OCI-LY1 (cell line): ENCODE results near the gene ARMC6.

Experiments
- EZH2 ChIP-seq: fragments of 200-600 bp; sonication (generic), shearing (Covaris generic); IDR thresholded peaks from 2 replicates; pipeline ENCODE4 v1.8.0; 2017; ENCODE audit warnings: borderline replicate concordance, mixed run types, mild to moderate bottlenecking, antibody characterized with exemption, low read length, moderate library complexity, mixed read lengths
- TF ChIP-seq, protein P1 (sequence below): fragments of 200-600 bp; sonication (generic), shearing (Covaris generic); IDR thresholded peaks from 2 replicates; pipeline ENCODE4 v1.5.1; 2017; ENCODE audit warnings: mild to moderate bottlenecking, antibody characterized with exemption, low read length, moderate library complexity, mixed read lengths

DNA sequence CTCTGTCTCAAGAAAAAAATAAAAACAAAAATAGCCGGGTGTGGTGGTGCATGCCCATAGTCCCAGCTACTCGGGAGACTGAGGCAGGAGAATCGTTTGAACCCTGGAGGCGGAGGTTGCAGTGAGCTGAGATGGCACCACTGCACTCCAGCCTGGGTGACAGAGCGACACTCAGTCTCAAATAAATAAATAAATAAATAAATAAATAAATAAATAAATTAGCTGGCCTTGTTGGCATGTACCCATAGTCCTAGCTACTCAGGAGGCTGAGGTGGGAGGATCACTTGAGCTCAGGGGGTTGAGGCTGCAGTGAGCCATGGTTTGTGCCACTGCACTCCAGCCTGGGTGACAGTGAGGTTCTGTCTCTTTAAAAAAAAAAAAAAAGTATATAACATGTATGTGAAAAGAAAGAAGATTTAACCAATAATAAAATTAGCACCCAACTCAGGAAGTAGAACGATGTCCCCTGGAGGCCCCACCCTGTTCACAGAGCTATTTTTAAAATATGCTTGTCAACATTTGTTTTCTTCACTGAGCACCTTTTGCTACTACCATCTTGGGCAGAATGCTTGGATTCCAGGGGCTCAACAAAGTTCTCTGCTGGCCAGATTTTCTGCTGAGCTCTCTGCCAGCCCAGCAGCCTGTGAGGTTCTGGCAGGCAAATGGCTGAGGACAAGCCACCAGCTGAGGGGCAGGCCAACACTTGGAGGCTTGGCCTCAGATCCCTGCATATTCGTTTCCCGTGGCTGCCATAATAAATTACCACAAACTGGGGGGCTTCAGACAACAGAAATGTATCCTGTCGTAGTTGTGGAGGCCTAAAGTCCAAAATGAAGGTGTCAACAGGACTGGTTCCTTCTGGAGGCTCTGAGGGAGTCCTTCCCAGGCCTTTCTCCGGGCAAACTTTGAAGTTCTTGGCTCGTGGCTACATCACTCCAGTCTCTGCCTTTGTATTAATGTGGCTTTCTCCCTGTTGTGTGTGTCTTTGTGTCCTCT lies 35.6 kb downstream of the ARMC6 start:
- TF ChIP-seq, protein P1, sequence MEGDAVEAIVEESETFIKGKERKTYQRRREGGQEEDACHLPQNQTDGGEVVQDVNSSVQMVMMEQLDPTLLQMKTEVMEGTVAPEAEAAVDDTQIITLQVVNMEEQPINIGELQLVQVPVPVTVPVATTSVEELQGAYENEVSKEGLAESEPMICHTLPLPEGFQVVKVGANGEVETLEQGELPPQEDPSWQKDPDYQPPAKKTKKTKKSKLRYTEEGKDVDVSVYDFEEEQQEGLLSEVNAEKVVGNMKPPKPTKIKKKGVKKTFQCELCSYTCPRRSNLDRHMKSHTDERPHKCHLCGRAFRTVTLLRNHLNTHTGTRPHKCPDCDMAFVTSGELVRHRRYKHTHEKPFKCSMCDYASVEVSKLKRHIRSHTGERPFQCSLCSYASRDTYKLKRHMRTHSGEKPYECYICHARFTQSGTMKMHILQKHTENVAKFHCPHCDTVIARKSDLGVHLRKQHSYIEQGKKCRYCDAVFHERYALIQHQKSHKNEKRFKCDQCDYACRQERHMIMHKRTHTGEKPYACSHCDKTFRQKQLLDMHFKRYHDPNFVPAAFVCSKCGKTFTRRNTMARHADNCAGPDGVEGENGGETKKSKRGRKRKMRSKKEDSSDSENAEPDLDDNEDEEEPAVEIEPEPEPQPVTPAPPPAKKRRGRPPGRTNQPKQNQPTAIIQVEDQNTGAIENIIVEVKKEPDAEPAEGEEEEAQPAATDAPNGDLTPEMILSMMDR, result no peak
- TF ChIP-seq EZH2, result no peak
